H1 (cell line): Measurements from ENCODE around the gene LIPA. TPM values are rescaled to one million over a fixed set of nuclear protein-coding genes. Genes with fewer than 3 reads are reported as not detected.

ENCODE experiments used
- CTCF ChIA-PET: fragments of 300-600 bp; sonication (Branson Sonifier 250); formaldehyde crosslinking; loops from one replicate; lab custom pipeline; 2021; ENCODE audit not compliant: partially characterized antibody; lab: Charles Lee
- POLR2A ChIA-PET: fragments of 300-600 bp; sonication (Branson Sonifier 250); formaldehyde crosslinking; loops from one replicate; lab custom pipeline; 2021; ENCODE audit warnings: inconsistent platforms; ENCODE audit not compliant: partially characterized antibody; lab: Charles Lee
- DNase-seq, 2 experiments: peaks; one replicate each; pipeline versions ENCODE4 v3.0.0 to v3.0.0-alpha.2; 2010 to 2022; ENCODE audit warnings: low spot score in 2 of 2, low read depth in 1 of 2, mixed read lengths in 1 of 2
- FAIRE-seq: peaks from 2 replicates; lab custom pipeline; 2011; peaks lifted over from hg19 to GRCh38; lab: Jason Lieb, UNC
- H2AFZ ChIP-seq: 2 replicates; pipeline ENCODE4 v1.8.1; 2012; ENCODE audit warnings: low read length, inconsistent platforms
- H2AK5ac ChIP-seq: 2 replicates; pipeline ENCODE4 v1.6.1; 2013; ENCODE audit warnings: low read depth, low read length
- H2BK120ac ChIP-seq: replicated peaks from 2 replicates; pipeline ENCODE3; 2013; ENCODE audit warnings: low read depth, low read length, inconsistent platforms
- H2BK12ac ChIP-seq: 2 replicates; pipeline ENCODE4 v1.6.1; 2013; ENCODE audit warnings: low read depth, low read length
- H2BK15ac ChIP-seq: 2 replicates; pipeline ENCODE4 v1.6.1; 2013; ENCODE audit warnings: low read length
- H2BK20ac ChIP-seq: 2 replicates; pipeline ENCODE4 v1.6.1; 2013; ENCODE audit warnings: low read length
- H2BK5ac ChIP-seq: 2 replicates; pipeline ENCODE4 v1.6.1; 2013; ENCODE audit warnings: low read depth, low read length
- H3K14ac ChIP-seq: 2 replicates; pipeline ENCODE4 v1.6.1; 2013; ENCODE audit warnings: inconsistent platforms; ENCODE audit not compliant: insufficient read length
- H3K18ac ChIP-seq: 2 replicates; pipeline ENCODE4 v1.6.1; 2013; ENCODE audit warnings: low read length; ENCODE audit errors: extremely low read depth
- H3K23ac ChIP-seq: 2 replicates; pipeline ENCODE4 v1.6.1; 2013; ENCODE audit warnings: inconsistent platforms; ENCODE audit not compliant: insufficient read length
- H3K23me2 ChIP-seq: 2 replicates; pipeline ENCODE4 v1.6.1; 2013; ENCODE audit warnings: low read depth, low read length
- H3K27ac ChIP-seq: 2 replicates; pipeline ENCODE4 v1.6.1; 2011; ENCODE audit warnings: low read depth, low read length, inconsistent platforms
- H3K27me3 ChIP-seq, 4 experiments: replicated peaks in 1 of 4; 1 replicate in 1 of 4; 2 replicates in 3 of 4; pipeline versions ENCODE4 v1.6.1 to v1.8.1; 2011 to 2013; ENCODE audit warnings: low read length in 3 of 4, mild to moderate bottlenecking in 3 of 4, inconsistent platforms in 2 of 4, mixed read lengths in 2 of 4, moderate library complexity in 1 of 4; ENCODE audit not compliant: control insufficient read depth in 3 of 4, insufficient read depth in 3 of 4; ENCODE audit errors: extremely low read depth in 1 of 4
- H3K36me3 ChIP-seq, 4 experiments: 2 replicates each; pipeline versions ENCODE4 v1.6.1 to v1.8.1; 2011 to 2013; ENCODE audit warnings: mild to moderate bottlenecking in 4 of 4, low read length in 3 of 4, moderate library complexity in 2 of 4, control low read depth in 1 of 4, inconsistent platforms in 1 of 4; ENCODE audit not compliant: insufficient read depth in 4 of 4, control insufficient read depth in 2 of 4
- H3K4ac ChIP-seq: replicated peaks from 2 replicates; pipeline ENCODE3; 2013; ENCODE audit warnings: low read length, low read depth, mixed read lengths, inconsistent platforms; ENCODE audit not compliant: insufficient read length
- H3K4me1 ChIP-seq, 4 experiments: replicated peaks in 1 of 4; 1 replicate in 1 of 4; 2 replicates in 3 of 4; pipeline versions ENCODE4 v1.6.1 to v1.8.1; 2011 to 2013; ENCODE audit warnings: low read length in 3 of 4, inconsistent platforms in 2 of 4, mixed read lengths in 1 of 4; ENCODE audit not compliant: insufficient read depth in 4 of 4, control insufficient read depth in 3 of 4
- H3K4me2 ChIP-seq, 2 experiments: 2 replicates each; pipeline versions ENCODE4 v1.6.1 to v1.8.1; 2011 to 2013; ENCODE audit warnings: low read depth in 2 of 2, low read length in 2 of 2, control low read depth in 1 of 2, inconsistent platforms in 1 of 2, mild to moderate bottlenecking in 1 of 2; ENCODE audit not compliant: insufficient read depth in 1 of 2
- H3K4me3 ChIP-seq, 4 experiments: fragments of 200-600, 300-600 bp in 1 of 4; sonication (generic), shearing (Covaris generic), sonication (Bioruptor Twin) in 1 of 4; 2 replicates each; pipeline versions ENCODE4 v1.5.1 to v1.8.1; 2011 to 2016; ENCODE audit warnings: low read length in 4 of 4, low read depth in 3 of 4, control low read depth in 2 of 4, inconsistent platforms in 2 of 4, mild to moderate bottlenecking in 2 of 4, mixed read lengths in 1 of 4, moderate library complexity in 1 of 4; ENCODE audit not compliant: insufficient read depth in 2 of 4; ENCODE audit errors: extremely low read depth in 1 of 4
- H3K56ac ChIP-seq: replicated peaks from 2 replicates; pipeline ENCODE3; 2013; ENCODE audit warnings: low read depth, mild to moderate bottlenecking, mixed read lengths, low read length, inconsistent platforms; ENCODE audit not compliant: insufficient read length
- H3K79me1 ChIP-seq: 2 replicates; pipeline ENCODE4 v1.6.1; 2013; ENCODE audit warnings: low read depth, low read length, control low read depth
- H3K79me2 ChIP-seq, 2 experiments: 2 replicates each; pipeline versions ENCODE4 v1.6.1 to v1.8.1; 2012 to 2013; ENCODE audit warnings: low read length in 2 of 2, mild to moderate bottlenecking in 2 of 2, inconsistent platforms in 1 of 2; ENCODE audit not compliant: insufficient read depth in 2 of 2, control insufficient read depth in 1 of 2
- H3K9ac ChIP-seq, 4 experiments: replicated peaks in 1 of 4; 1 replicate in 1 of 4; 2 replicates in 3 of 4; pipeline versions ENCODE4 v1.6.1 to v1.8.1; 2011 to 2013; ENCODE audit warnings: low read depth in 3 of 4, low read length in 3 of 4, control low read depth in 2 of 4, mild to moderate bottlenecking in 2 of 4, moderate library complexity in 2 of 4, inconsistent platforms in 1 of 4; ENCODE audit errors: extremely low read depth in 1 of 4
- H3K9me3 ChIP-seq, 2 experiments: 2 replicates each; pipeline versions ENCODE4 v1.6.1 to v1.8.1; 2012 to 2013; ENCODE audit warnings: mild to moderate bottlenecking in 2 of 2, moderate library complexity in 2 of 2, control low read depth in 1 of 2, inconsistent platforms in 1 of 2, low read depth in 1 of 2, low read length in 1 of 2, mixed read lengths in 1 of 2; ENCODE audit not compliant: insufficient read depth in 2 of 2
- H4K20me1 ChIP-seq, 2 experiments: replicated peaks in 1 of 2; 2 replicates each; pipeline versions ENCODE3 to v1.8.1; 2011 to 2013; ENCODE audit warnings: inconsistent platforms in 2 of 2, low read length in 2 of 2, mild to moderate bottlenecking in 1 of 2; ENCODE audit not compliant: insufficient read depth in 2 of 2, control insufficient read depth in 1 of 2
- H4K5ac ChIP-seq: 2 replicates; pipeline ENCODE4 v1.6.1; 2013; ENCODE audit warnings: low read length, low read depth, mixed read lengths, inconsistent platforms; ENCODE audit not compliant: insufficient read length
- H4K8ac ChIP-seq: 2 replicates; pipeline ENCODE4 v1.8.0; 2013; ENCODE audit warnings: mild to moderate bottlenecking, moderate library complexity, low read length, inconsistent platforms; ENCODE audit not compliant: insufficient read depth; ENCODE audit errors: extremely low read depth
- H4K91ac ChIP-seq: replicated peaks from 2 replicates; pipeline ENCODE3; 2013; ENCODE audit warnings: low read length, mixed read lengths, inconsistent platforms; ENCODE audit not compliant: insufficient read length
- MAFK ChIP-seq: IDR thresholded peaks from 2 replicates; pipeline ENCODE4 v1.6.1; 2012; ENCODE audit warnings: low read depth, mild to moderate bottlenecking, improper control_type of control experiment, low read length
- SUZ12 ChIP-seq: fragments of 200-600 bp; sonication (generic); IDR thresholded peaks from 2 replicates; pipeline ENCODE4 v1.6.1; 2012; ENCODE audit warnings: mild to moderate bottlenecking, inconsistent platforms, low read length, moderate library complexity, mixed read lengths
- WGBS, 2 experiments: shearing (Covaris generic) in 1 of 2; methylation state at CpG; one replicate each; pipeline versions ENCODE4 v1.1.6 to v1.1.7; 2013 to 2015; ENCODE audit warnings: low lambda C conversion rate in 2 of 2, mixed read lengths in 2 of 2, inconsistent platforms in 1 of 2, low coverage in 1 of 2, missing lambda C conversion rate in 1 of 2; ENCODE audit not compliant: insufficient replicate concordance in 2 of 2, insufficient coverage in 1 of 2, insufficient read length in 1 of 2; ENCODE audit errors: extremely low coverage in 1 of 2, missing lambda C conversion rate in 1 of 2; 5-methylcytosine and 5-hydroxymethylcytosine counted together
- polyA plus RNA-seq, 7 experiments: library from polyadenylated mRNA; depleted of rRNA in 3 of 7; stranded (reverse) in 5 of 7; unstranded in 2 of 7; fragments of >200 nt in 5 of 7; fragments of 200-250 nt in 2 of 7; gene quantifications; 1 replicate in 5 of 7; 2 replicates in 1 of 7; 4 replicates in 1 of 7; pipeline versions ENCODE4 v1.2.1 to v1.2.3, GENCODE V29; 2011 to 2013; ENCODE audit warnings: missing spikeins in 2 of 7, mixed read lengths in 2 of 7
- total RNA-seq: library from RNA; stranded (reverse); fragmentation: NEBNext Ultra II Directional; extraction: Animal tissue kit (Norgen Biotek cat#: 25700); gene quantifications from 2 replicates; pipeline ENCODE4 v1.2.1, GENCODE V29; 2021

Gene LIPA
- total and polyA plus RNA-seq, 2 of the 8 experiments (the other 6 are each of a cell fraction or from before 2014, with no cell fraction given): 18.1 to 32.4 TPM

DNA sequence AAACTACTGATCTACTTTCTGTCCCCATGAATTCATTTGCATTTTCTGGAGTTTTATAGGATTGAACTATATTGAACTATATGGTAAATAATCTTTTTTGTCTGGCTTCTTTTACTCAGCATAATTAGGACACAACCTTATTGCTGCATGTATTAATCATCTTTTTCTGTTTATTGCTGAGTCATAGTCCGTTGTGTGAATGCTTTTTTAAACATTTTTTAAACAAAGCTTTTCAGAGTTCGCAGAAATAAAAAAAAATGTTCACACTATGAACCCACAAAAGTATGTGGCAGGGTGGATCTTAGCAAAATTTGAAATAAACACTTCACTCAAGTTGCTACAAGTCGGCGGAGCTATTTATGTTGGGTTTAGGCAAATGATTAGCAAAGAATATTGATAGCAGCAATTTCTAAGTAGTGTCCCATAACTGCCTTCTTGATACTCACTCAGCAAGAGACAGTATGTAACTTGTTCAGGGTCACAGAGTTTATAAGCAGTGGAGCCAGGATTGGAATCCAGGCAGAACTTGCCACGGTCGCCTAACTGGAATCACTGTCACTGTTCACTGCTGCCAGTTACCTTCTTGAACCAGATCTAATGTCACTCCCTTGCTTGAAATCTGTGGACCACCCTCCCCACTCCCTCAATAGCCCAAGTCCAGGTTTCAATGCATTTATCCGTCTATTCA, 50.1 kb downstream of the LIPA start:
- Histone ChIP-seq H3K27me3 (peaks cover 2 to 16% (median 10%) of the 10 kb centered on the region in 4 experiments), H3K23me2 (peaks cover 2% of the 10 kb centered on the region), H3K9me3 (no peaks in the 10 kb centered on the region), H3K4me3 (no peak overlapping the region), H3K36me3 (no peaks in the 10 kb centered on the region), H4K8ac (no peak overlapping the region), H3K23ac (no peak overlapping the region), H3K9ac (no peak overlapping the region), H3K4ac (no peak overlapping the region), H3K14ac (no peak overlapping the region), H2AFZ (no peak overlapping the region; the same call in 1 of the 2 replicates), H2BK120ac (no peak overlapping the region), H4K91ac (no peak overlapping the region), H4K20me1 (no peaks in the 10 kb centered on the region), H3K4me2 (no peak overlapping the region), H3K18ac (no peak overlapping the region), H2BK20ac (no peak overlapping the region), H4K5ac (no peak overlapping the region), H2AK5ac (no peak overlapping the region), H2BK15ac (no peak overlapping the region), H3K27ac (no peak overlapping the region), H2BK5ac (no peak overlapping the region), H3K79me2 (no peaks in the 10 kb centered on the region), H3K56ac (no peak overlapping the region), H3K79me1 (no peaks in the 10 kb centered on the region), H3K4me1 (peaks cover 0 to 3% (median 3%) of the 10 kb centered on the region in 4 experiments; a peak in 6 of 7 replicates), H2BK12ac (no peak overlapping the region)
- TF ChIP-seq MAFK: peak; percentile 43; the same call in 1 of the 2 replicates
- no peak for TF ChIP-seq SUZ12
- WGBS, 2 experiments: 90% methylated on average over 7 of the region's 7 CpGs; no CpG with 5 or more reads in 1 of the 2 experiments
- no peak for DNase-seq
- no peak for FAIRE-seq
- ChIA-PET POLR2A (no interaction called here), CTCF (interaction anchor here (0.9 to 2.5 kb wide), 6 partner anchors 13 to 366 kb away, joined by 3 to 8 read pairs (median 4); no protein-coding TSS in a partner anchor)
